HG02610 (cell line): Measurements from ENCODE around the gene PCBP3.
"Not testable (repeated sequence)": the region's sequence is repeated elsewhere in the genome, so short reads cannot be mapped to it uniquely, and the experiment has no call there.

Experiments
- ATAC-seq: cut with Tn5 transposase; IDR thresholded peaks from one replicate; pipeline ENCODE4 v1.9.1; 2021; ENCODE audit warnings: mild to moderate bottlenecking, moderate library complexity; ENCODE audit not compliant: unreplicated experiment

The PCBP3 gene

GRCh38 chr21:45612665-45613019, 30.9 kb upstream of the PCBP3 start:
- not testable (repeated sequence) for ATAC-seq

GRCh38 chr21:45613396-45613795, 30.1 kb upstream of the PCBP3 start:
- no peak for ATAC-seq

- no peak for ATAC-seq
Observed at GRCh38 chr21:45613881-45614280, 29.6 kb upstream of the PCBP3 start.

GRCh38 chr21:45615145-45615711, 28.3 kb upstream of the PCBP3 start:
- ATAC-seq: no peak

GRCh38 chr21:45617021-45617921, 26.3 kb upstream of the PCBP3 start:
- no peak for ATAC-seq

- ATAC-seq: no peak
Observed at GRCh38 chr21:45618287-45618686, 25.2 kb upstream of the PCBP3 start.

GRCh38 chr21:45618846-45619485, 24.6 kb upstream of the PCBP3 start:
- ATAC-seq: no peak

GRCh38 chr21:45620201-45620923, 23.2 kb upstream of the PCBP3 start:
- ATAC-seq: no peak

- not testable (repeated sequence) for ATAC-seq
Observed at GRCh38 chr21:45621435-45622331, 21.8 kb upstream of the PCBP3 start.

GRCh38 chr21:45622416-45623097, 21.0 kb upstream of the PCBP3 start:
- ATAC-seq: no peak

GRCh38 chr21:45623436-45623835, 20.1 kb upstream of the PCBP3 start:
- ATAC-seq: no peak

- ATAC-seq: not testable (repeated sequence)
Observed at GRCh38 chr21:45626127-45626526, 17.4 kb upstream of the PCBP3 start.

GRCh38 chr21:45629046-45629981, 14.2 kb upstream of the PCBP3 start:
- no peak for ATAC-seq

- ATAC-seq: no peak
Observed at GRCh38 chr21:45630066-45630694, 13.3 kb upstream of the PCBP3 start.

GRCh38 chr21:45630876-45631275, 12.6 kb upstream of the PCBP3 start:
- ATAC-seq: no peak

GRCh38 chr21:45631540-45631939, 12.0 kb upstream of the PCBP3 start:
- ATAC-seq: no peak

GRCh38 chr21:45632160-45632559, 11.4 kb upstream of the PCBP3 start:
- no peak for ATAC-seq

- no peak for ATAC-seq
Observed at GRCh38 chr21:45632637-45633251, 10.8 kb upstream of the PCBP3 start.
